ENCODE data around the gene PRR5. TPM values are rescaled to one million over a fixed set of nuclear protein-coding genes. Genes with fewer than 3 reads are reported as not detected.
A peak's percentile ranks its signal among the peaks of the same experiment; 100 is the strongest.

The PRR5 gene
- total RNA-seq, 1 donor from 2014 or later = 63.6 TPM

- no peak for TF ChIP-seq CTCF (IDR thresholded peaks at IDR 0.05; ENCODE audit: unreplicated experiment)
- Mint-ChIP-seq H3K4me1 (peaks cover 27% of the 10 kb centered on the region), H3K9me3 (no peaks in the 10 kb centered on the region), H3K36me3 (peaks cover 3% of the 10 kb centered on the region), H3K4me3 (no peak overlapping the region), H3K27me3 (ENCODE audit: low read depth) (no peaks in the 10 kb centered on the region), H3K27ac (peak overlapping the region; percentile 91)
- DNase-seq (ENCODE audit: low spot score in 2 of 2, unreplicated experiment in 2 of 2) = no peak
Observed at GRCh38 chr22:44724416-44724815, 22.4 kb downstream of the PRR5 start.

GRCh38 chr22:44724859-44725258, 22.9 kb downstream of the PRR5 start:
- H3K36me3 Mint-ChIP-seq = peaks cover 3% of the 10 kb centered on the region
- H3K4me3 Mint-ChIP-seq = no peak overlapping the region
- H3K27me3 Mint-ChIP-seq (ENCODE audit: low read depth) = no peaks in the 10 kb centered on the region
- no peak for DNase-seq (ENCODE audit: low spot score in 2 of 2, unreplicated experiment in 2 of 2)
- H3K9me3 Mint-ChIP-seq = no peaks in the 10 kb centered on the region
- no peak for TF ChIP-seq CTCF (IDR thresholded peaks at IDR 0.05; ENCODE audit: unreplicated experiment)
- peak overlapping the region; percentile 91 for H3K27ac Mint-ChIP-seq
- peaks cover 23% of the 10 kb centered on the region for H3K4me1 Mint-ChIP-seq

DNA sequence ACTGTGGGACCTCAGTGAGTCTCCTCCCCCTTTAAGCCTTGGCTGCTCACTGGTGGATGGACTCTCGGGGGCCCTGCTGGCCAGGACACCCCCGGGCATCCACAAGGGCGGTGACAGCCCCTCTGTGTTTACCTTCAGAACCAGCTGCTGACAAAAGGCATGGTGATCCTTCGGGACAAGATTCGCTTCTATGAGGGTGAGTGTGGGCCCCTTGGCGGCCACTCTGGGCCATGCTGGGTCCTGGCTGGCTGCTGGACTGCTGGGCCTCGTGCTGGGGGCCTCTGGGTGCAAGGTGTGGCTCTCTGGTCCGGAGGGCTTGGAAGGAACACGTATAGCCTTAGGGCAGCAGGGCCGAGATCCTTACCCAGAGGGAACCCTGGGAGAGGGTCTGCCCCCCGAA, 24.4 kb downstream of the PRR5 start:
- H3K4me1 Mint-ChIP-seq = peaks cover 19% of the 10 kb centered on the region
- peaks cover 3% of the 10 kb centered on the region for H3K36me3 Mint-ChIP-seq
- TF ChIP-seq CTCF (IDR thresholded peaks at IDR 0.05; ENCODE audit: unreplicated experiment) = no peak
- no peaks in the 10 kb centered on the region for H3K9me3 Mint-ChIP-seq
- H3K4me3 Mint-ChIP-seq = no peak overlapping the region
- H3K27me3 Mint-ChIP-seq (ENCODE audit: low read depth) = no peaks in the 10 kb centered on the region
- DNase-seq (ENCODE audit: low spot score in 2 of 2, unreplicated experiment in 2 of 2) = no peak
- H3K27ac Mint-ChIP-seq = no peak overlapping the region

GRCh38 chr22:44727148-44727547, 25.1 kb downstream of the PRR5 start:
- no peak overlapping the region for H3K27ac Mint-ChIP-seq
- H3K4me3 Mint-ChIP-seq = no peak overlapping the region
- peaks cover 3% of the 10 kb centered on the region for H3K36me3 Mint-ChIP-seq
- no peak for TF ChIP-seq CTCF (IDR thresholded peaks at IDR 0.05; ENCODE audit: unreplicated experiment)
- H3K4me1 Mint-ChIP-seq = peaks cover 19% of the 10 kb centered on the region
- no peak for DNase-seq (ENCODE audit: low spot score in 2 of 2, unreplicated experiment in 2 of 2)
- H3K27me3 Mint-ChIP-seq (ENCODE audit: low read depth) = no peaks in the 10 kb centered on the region
- H3K9me3 Mint-ChIP-seq = no peaks in the 10 kb centered on the region

- Mint-ChIP-seq H3K9me3 (no peaks in the 10 kb centered on the region), H3K4me1 (peaks cover 18% of the 10 kb centered on the region), H3K4me3 (no peak overlapping the region), H3K27ac (no peak overlapping the region), H3K27me3 (ENCODE audit: low read depth) (no peaks in the 10 kb centered on the region), H3K36me3 (peaks cover 5% of the 10 kb centered on the region)
- no peak for DNase-seq (ENCODE audit: low spot score in 2 of 2, unreplicated experiment in 2 of 2)
- TF ChIP-seq CTCF (IDR thresholded peaks at IDR 0.05; ENCODE audit: unreplicated experiment) = no peak
Observed at GRCh38 chr22:44727709-44728108, 25.7 kb downstream of the PRR5 start.

GRCh38 chr22:44728761-44729324, 26.8 kb downstream of the PRR5 start:
- H3K27ac Mint-ChIP-seq = peak overlapping the region; percentile 50
- H3K36me3 Mint-ChIP-seq = peaks cover 6% of the 10 kb centered on the region
- no peak for TF ChIP-seq CTCF (IDR thresholded peaks at IDR 0.05; ENCODE audit: unreplicated experiment)
- no peaks in the 10 kb centered on the region for H3K27me3 Mint-ChIP-seq (ENCODE audit: low read depth)
- no peak for DNase-seq (ENCODE audit: low spot score in 2 of 2, unreplicated experiment in 2 of 2)
- no peak overlapping the region for H3K4me3 Mint-ChIP-seq
- H3K4me1 Mint-ChIP-seq = peaks cover 15% of the 10 kb centered on the region
- no peaks in the 10 kb centered on the region for H3K9me3 Mint-ChIP-seq
